Measurements from ENCODE around the gene APP.
"Not testable (repeated sequence)": the region's sequence is repeated elsewhere in the genome, so short reads cannot be mapped to it uniquely, and the experiment has no call there.

APP gene

DNA sequence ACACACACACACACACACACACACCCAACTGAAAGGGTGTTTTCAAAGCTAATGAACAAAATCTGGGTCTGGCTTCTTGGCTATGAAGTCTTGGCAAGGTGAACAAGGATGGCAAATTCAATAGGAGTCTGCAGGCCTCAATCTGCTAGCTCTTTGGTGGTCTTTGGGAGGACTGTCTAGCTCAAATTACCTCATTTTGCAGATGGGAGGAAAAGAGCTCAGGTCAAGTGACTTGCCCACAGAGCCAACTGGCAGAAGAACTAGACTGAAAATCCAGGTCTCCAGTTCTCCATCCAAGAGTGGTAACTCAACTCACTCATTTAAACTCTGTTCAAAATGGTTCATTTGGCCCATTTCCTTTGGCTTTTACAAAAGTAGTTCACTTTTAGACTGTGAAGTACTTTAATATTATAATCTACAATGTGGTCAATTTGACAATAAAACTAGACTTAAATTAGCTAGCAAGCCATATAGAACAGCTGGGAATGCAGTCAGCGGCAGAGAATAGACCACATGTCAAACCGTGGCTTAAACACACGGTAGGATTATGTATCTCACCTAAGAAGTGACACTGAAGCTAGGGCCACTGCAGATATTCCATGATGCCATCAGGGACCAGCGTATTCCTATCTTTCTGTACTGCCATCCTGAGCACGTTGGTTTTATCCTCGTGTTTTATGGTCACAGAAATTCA lies 112.9 kb downstream of the APP start:
- DNase-seq, result no peak

DNA sequence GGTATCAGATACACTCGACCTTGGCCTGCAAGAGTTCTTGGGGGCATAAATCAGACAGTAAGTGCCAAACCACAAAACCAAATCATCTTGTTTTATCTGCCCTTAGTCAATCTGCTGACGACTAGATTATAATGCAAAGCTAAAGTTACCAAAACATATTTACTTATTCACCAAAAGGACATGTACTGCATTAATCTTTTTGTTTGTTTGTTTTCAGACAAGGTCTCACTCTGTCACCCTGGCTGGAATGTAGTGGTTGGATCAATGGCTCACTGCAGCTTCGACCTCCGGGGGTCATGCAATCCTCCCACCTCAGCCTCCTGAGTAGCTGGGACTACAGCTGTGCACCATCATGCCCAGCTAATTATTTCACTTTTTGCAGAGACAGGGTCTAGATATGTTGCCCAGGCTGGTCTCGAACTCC lies 114.7 kb downstream of the APP start:
- DNase-seq, result no peak

DNA sequence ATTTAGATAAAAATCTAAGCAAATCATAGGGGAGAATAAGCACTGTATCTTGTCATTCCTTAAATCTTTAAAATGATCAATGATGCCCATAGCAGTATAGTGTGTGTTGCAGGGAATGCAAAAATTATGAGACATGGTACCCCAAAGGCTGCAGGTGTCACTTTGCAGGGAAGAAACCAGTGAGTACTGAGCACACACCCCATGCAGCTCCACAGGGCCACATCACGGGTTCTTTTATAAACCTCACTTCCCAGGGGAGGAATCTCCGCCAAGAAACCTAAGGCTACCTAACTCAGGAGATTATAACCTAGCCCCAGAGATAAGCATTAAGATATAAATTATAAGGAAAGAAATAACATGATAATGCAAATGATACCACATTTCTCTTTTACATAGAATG lies 115.6 kb downstream of the APP start:
- DNase-seq, result no peak

DNA sequence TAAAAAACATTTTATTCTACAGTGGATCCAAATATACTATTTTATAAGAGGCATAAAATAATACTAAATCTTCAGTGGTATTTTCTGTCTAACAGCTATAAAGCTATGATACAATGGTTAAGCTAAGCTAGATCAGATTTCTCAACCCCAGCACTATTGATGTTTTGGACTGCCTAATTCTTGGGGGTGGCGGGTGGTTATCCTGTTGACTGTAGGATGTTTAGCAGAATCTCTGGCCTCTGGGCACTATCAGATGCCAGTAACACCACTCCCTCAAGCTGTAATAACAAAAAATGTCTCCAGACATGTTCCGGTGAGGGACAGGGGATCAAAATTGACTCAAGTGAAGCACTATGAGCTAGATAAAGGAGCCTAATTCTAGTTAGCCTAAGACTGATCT lies 118.5 kb downstream of the APP start:
- no peak for DNase-seq

DNA sequence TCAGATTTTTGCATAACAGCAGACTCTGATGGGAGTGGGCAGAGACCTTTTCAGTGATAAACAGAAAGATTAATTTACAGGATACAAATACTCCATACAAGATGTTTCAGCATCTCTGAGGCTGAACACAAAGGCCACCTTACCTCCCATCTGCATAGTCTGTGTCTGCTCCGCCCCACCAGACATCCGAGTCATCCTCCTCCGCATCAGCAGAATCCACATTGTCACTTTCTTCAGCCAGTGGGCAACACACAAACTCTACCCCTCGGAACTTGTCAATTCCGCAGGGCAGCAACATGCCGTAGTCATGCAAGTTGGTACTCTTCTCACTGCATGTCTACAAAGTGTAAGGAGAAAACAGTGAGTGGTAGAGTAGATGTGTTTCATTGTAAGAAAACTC lies 119.7 kb downstream of the APP start:
- no peak for DNase-seq

DNA sequence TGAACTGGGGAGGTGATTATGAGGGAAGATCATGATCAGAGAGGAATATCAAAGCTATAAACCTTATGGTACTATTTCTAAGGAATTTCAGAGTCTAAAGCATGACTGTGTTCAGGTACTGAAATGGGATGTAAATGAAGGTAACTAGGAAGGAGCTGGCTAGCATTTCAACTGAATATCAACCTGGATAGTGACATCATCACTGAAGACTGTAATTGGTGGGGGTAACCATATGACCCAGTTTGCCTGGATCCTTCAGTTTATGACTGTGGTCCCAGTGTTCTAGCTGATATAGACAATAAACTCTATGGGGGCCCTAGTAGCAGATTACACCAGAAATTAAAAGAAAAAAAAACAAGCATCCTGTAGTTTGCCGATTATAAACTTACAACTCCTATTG lies 120.8 kb downstream of the APP start:
- DNase-seq, result no peak

DNA sequence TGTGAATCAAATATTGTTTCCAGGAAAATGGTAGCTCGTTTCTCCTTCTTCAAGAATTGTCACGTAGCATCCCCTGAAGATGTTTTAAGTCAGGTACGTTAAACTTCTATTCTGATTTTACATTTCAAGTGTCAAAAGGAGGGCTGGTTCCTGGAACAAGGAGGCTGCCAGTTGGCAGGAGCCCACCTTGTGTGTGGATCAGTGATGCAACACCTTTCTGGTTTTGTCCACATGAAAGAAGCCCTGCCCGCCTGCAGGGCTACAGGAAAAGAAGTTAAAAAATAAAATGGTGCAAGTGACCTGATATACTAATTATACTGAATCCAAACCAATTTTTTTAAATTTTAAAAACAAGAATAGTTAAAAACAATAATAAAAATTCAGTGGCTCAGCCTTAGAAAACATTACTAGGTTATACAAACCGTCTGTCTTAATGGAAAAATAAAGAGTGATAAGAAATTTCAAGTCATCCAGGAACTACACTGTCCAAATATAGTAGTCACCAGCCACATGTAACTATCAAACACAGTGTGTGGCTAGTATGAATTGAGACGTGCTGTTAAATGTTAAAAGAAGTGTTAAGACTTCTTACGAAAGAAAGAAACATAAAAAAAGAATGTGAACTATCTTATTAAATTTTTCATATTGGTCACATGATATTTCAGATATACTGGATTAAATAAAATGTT lies 123.1 kb downstream of the APP start:
- no peak for DNase-seq

DNA sequence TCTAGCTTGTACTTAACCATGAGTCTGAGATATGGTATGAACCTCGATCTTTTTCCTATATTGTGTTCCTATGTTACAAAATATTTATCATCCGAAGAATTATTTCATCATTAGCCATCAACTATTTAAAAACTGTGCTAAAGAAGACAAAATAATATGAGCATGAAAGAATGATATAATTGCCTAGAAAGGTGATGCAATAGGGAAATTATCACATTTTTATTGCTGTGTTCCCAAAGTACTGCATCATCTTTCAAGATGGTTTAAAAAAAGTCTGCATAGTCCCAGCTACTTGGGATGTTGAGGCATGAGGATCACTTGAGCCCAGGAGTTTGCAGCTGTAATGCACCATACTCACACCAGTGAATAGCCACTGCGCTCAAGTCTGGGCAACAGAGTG lies 126.7 kb downstream of the APP start:
- no peak for DNase-seq

DNA sequence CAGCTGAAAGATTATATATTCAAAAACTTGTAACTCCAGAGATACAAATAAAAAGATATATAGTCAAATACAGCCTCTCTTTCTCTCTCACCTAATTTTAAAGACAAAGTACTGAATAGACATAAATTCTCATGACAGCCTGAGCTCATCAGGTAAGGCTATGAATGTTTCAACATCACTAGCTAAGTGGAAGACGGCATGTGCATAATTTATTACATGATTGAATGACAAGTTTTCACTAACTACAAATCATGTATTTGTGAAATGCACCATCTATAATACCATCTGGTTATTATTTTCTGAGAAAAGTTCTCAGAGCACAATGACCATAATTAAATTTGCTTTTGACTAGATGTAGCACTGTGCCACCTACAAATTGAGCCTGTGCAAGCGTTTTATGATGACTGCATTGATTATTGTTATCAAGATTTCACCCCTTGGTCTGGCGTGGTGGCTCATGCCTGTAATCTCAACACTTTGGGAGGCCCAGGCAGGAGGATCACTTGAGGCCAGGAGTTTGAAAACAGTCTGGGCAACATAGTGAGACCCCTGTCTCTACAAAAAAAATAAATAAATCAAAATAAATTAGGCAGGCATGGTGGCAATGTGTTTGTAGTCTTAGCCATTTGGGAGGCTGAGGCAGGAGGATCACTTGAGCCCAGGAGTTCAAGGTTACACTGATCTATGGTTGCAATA lies 128.2 kb downstream of the APP start:
- DNase-seq, result no peak

DNA sequence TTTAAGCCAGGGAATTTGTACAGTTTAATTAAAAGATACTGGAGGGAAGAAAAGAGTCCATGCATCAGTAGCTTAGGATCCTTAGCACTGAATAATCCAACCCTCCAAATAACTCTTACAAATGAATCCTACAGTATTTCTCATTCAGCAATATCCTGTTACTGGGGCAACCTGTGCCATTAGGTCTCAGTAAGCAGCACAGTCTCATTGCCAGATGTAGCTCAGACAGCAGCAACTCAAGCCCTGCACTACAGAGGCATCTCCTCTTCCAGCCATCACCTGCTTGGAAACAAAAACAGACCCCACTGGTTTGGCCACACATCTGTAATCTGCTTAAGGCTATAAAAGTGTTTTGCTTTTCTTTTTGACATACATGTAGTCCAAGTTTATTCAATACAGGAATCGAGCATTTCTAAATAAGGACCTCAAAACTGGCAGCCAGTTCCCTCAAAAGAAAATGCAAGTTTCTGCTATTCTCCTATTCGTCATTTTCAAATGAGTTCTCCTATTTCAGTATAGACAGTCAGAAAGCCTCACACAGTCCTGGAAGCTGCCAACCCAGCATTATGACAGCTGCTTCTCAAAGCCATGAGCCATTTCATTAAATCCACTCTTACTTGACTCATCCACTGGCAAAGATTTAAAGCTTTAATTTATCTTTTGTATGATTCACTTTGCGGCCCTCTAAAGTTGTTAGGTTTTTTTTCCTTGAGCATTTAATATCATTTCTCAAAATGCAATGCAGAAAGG lies 129.0 kb downstream of the APP start:
- DNase-seq, result no peak

DNA sequence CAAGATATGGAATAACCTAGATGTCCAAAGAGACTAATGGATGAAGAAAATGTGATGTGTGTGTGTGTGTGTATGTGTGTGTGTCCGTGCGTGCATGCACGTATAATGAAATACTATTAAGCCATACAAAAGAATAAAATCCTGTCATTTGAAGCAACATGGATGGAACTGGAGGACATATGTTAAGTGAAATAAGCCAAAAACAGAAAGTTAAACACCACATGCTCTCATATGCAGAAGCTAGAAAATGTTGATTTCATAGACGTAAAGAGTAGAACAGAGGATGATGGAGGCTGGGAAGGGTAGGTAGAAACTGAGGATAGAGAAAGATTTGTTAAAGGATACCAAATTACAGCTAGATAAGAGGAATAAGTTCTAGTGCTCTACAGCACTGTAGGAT lies 133.7 kb downstream of the APP start:
- no peak for DNase-seq

DNA sequence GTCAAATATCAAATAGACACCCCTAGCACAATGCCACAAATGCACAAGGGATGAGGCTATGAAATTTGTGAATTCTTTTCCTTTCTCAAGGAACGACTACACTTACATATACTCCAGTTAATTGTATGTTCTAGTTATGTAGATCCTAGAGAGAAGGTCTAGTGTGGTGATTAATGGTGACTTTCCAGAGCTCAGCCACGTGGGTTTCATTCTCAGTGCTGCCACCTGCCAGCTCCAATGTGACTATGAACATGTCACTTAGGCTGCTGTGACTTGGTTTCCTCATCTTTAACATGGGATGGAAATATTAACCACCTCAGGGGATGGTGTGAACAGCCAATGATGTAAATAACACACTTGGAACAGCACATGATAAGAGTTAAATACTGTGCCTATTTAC lies 138.3 kb downstream of the APP start:
- no peak for DNase-seq

DNA sequence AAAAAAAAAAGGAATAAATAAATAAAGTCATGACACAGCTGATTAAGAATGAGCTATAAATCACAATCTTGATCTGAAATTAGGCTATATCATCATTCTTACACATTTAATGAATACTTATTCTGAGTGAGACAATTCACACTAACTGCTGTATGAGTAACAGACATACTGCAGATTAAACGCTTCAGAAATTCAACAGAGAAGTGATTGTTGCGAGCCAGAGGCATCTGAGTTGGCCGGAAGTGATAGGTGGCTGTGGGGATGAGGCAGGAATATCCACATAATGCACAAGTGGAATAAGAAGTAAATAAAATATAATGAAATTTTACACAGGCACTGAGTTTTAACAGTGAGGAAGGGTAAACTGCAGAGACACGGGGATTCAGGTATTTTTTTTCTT lies 142.4 kb downstream of the APP start:
- no peak for DNase-seq

DNA sequence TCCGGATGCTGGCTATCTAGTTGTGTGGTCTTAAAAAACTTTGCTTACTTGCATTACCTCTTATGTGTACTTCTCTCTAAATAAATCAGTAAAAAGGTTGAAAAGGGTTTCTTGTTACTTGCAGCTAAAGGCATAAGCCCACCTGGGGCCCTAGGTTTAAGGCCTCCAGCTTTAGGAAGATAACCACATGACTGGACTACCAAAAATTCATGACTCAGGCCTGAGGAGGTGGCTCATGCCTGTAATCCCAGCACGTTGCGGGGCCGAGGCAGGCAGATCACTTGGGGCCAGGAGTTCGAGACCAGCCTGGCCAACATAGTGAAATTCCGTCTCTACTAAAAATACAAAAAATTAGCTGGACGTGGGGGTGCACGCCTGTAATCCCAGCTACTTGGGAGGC lies 142.9 kb downstream of the APP start:
- no peak for DNase-seq

DNA sequence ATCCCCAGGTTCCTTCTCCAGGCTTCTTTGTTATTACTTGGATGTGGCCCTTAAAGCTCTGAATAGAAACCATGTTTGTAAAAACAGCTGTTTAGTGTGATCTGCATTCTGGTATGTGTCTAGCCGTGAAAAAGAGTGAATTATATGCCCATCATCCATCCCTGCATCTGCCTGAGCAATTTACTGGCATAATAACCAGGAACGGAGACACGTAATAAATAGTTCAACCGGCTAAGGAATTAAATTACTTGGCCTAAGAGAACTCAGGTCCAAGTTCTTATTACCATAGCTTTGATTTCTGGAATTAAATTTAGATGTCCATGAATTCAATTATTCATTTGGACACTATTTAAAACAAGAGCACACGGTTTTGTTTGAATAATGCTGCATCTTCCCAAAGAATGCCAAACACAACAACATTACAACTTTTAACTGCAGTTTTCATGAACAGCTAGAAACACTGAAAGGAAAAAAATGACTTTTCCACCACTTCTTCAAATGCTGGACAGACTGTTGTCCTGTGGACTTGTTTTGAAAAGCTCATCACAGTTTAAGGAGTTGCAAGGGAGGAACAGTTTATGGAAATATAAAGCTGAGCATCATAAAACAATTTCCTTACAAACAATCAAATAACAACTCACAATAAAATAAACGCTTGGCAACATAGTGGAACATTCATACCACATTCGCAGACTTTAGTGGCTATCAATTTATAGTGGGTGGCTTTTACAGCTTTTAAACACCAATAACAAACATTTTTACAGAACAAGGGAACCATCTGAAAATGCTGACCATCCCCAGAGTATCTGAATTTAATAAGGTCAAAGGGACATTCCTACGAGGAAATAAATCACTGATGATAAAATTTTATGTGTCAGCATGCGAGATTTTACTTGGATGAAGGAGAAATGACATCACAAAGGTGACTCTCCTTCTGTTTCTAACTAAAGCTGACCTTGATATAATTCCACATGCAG lies 144.7 kb downstream of the APP start:
- no peak for DNase-seq

DNA sequence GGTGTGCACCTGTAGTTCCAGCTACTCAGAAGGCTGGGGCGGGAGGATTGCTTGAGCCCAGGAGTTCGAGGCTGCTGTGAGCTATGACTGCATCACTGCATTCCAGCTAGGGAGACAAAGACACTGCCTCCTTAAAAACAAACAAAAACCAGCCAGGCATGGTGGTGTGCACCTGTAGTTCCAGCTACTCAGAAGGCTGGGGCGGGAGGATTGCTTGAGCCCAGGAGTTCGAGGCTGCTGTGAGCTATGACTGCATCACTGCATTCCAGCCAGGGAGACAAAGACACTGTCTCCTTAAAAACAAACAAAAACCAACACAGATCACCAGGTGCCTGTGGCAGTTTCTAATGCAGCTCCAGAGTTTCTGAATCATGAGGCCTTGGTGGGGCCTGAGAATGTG lies 147.2 kb downstream of the APP start:
- not testable (repeated sequence) for DNase-seq

DNA sequence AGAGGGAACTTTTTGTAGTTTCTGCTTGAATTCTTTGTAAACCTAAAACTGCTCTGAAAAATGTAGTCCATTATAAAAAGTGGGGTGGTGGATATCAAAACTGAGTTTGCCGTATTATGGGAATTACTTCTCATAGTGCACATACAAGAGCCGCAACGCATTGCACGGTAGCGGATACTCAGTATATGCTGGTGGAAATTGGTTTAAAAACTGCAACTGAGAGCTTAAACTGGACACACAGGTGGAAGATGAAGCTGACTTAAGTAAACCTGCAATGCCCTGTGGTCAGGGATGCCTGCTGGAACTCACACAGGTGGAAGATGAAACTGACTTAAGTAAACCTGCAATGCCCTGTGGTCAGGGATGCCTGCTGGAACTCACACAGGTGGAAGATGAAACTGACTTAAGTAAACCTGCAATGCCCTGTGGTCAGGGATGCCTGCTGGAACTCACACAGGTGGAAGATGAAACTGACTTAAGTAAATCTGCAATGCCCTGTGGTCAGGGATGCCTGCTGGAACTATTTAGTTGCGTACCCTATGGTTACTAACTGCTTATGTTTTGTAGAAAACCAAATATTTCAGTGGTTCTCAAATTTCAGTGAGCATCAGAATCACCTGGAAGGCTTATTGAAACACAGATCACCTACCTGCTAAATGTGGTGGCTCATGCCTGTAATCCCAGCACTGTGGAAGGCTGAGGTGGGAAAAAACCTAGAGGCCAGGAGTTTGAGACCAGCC lies 147.8 kb downstream of the APP start:
- DNase-seq, result not testable (repeated sequence)

DNA sequence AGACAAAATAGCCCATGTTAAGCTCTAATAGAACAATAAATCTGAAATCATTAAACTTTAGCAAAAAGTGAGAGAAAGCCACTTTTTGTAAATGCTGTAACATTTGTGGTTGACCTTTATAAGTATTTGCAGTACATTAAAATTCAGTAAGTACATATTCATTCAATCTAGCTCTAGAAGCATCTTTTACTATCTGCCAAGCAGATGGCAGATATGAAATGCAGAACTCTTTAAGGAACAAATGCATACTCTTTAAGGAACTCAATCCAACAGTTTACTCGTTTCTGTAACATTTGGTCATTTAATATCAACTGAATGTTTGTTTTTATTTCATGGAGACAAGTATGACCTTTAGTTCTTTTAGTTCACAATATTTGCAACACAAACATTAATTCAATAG lies 150.1 kb downstream of the APP start:
- no peak for DNase-seq

DNA sequence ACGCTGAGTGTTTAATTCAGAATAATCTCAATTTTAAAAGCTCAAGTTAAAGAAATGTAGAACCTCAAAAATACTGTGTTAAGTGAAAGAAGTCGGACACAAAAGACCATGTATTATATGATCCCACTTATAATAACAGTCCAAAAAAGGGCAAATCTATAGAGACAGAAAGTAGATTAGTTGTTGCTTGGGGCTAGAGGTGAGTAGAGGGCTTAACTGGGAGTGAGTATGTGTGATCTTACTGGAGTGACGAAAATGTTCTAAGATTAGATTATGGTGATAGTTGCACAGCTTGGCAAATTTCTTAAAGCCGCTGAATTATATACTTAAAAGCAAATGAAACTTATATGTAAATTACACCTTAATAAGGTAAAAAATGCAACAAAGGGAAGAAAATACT lies 150.5 kb downstream of the APP start:
- no peak for DNase-seq

DNA sequence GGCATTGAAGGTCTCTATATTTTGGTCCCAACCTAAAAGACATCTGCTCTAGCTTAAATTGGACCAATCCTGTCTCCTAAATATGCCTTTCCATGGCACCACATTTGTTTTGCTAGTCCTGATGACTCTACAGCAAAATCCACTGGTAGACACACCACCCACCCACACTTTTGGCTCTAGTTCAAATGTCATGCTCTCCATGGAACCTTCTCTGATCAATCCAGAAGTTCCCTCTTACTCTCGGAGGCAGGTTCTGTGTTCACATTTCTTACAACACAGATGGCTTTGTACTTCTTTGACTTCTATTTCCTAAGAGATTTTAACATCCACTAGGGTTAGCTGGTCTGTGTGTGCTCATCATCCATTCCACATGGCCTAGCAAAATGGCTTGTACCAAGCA lies 151.3 kb downstream of the APP start:
- DNase-seq, result no peak

DNA sequence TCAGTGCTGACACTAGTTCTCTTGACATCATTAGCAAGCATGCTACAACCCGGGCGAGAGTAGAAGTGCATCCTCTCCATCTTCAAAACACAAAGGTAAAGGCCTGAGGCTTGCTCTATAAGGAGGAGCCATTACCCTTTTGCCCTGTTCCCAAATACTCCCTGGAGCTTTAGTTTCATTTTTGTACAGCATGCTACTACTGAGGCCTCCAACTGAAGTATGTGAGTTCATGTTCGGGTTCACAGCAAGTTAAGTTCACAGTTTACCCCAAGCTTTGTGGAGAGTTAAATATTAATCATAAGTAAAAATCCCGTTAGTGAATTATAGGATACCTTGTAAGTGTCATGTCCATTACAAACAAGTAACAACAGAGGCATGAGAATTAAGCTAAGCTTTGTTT lies 156.6 kb downstream of the APP start:
- no peak for DNase-seq

DNA sequence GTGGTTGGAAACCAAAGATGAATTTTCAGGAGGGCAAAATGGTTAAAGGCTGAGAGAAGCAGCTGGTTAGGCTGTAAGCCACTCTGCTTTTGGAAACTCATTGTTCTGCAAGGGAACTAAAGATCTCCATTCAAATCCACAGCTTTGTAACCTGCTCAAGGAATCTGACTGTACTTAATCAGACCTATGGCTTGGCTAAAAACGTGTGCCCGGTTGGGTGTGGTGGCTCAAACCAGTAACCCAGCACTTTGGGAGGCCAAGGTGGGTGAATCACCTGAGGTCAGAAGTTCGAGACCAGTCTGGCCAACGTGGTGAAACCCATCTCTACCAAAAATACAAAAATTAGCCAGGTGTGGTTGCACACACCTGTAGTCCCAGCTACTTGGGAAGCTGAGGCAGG lies 158.1 kb downstream of the APP start:
- not testable (repeated sequence) for DNase-seq

All from activated naive CD4-positive, alpha-beta T cell (primary cell).